ENCODE measurements around the gene ENTPD1. TPM values are rescaled to one million over a fixed set of nuclear protein-coding genes. Genes with fewer than 3 reads are reported as not detected.

ENTPD1 gene
- total and polyA plus RNA-seq, 9 of the 15 experiments (the other 6 are each of a cell fraction or from before 2014, with no cell fraction given) = 0.07 to 1.5 (median 0.37) TPM

DNA sequence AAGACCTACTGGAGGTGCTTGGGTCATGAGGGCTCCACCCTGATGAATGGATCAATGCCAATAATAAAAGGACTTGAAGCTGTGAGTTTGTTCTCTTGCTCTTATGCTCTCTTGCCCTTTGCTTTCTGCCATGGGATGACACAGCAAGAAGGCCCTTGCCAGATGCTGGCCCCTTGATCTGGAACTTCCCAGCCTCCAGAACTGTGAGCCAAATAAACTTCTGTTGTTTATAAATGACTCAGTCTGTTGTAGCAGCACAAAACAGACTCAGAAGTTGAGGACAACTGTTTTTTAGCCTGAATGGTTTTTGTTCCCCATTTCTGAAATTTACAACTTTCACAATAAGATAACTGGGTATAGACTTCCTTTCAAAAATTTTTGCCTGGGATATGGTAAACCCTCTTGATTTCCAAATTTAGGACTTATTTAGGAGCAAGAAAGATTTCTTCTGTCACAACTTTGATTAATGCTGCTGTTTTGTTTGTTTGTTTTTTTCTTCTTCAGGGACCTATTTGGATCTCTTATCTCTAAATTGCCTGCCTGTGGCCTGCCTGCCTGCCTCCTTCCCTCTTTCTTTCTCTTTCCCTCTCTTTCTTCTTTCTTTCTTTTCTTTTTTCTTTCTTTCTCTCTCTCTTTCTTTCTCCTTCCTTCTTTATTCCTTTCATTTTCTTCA lies 12.1 kb downstream of the ENTPD1 start:
- POLR2A ChIA-PET = interaction anchor here (1.3 kb wide), 1 partner anchor 9 kb away, joined by 3 read pairs; no protein-coding TSS in a partner anchor
- no peaks in the 10 kb centered on the region for H3K36me3 ChIP-seq (ENCODE audit: control insufficient read depth, insufficient read depth, low read length)
- no TSS peak for BruUV-seq (replicated peaks)
- H3K9me1 ChIP-seq (ENCODE audit: control insufficient read depth, insufficient read depth, low read length) = no peaks in the 10 kb centered on the region
- DNase-seq (ENCODE audit: extremely low read depth in 1 of 4, low spot score in 3 of 4) (no peak), FAIRE-seq (no peak), ATAC-seq (no peak)
- CTCF ChIA-PET (ENCODE audit: low intra/inter-chr PET ratio) = no interaction called here
- no peak overlapping the region for H3K4me3 ChIP-seq
- TF ChIP-seq ZBTB8A (IDR thresholded peaks at IDR 0.05; ENCODE audit: partially characterized antibody) (no peak), ZNF584 (CRISPR knock-in tag; IDR thresholded peaks at IDR 0.05; ENCODE audit: low read depth) (no peak), ZNF224 (CRISPR knock-in tag; IDR thresholded peaks at IDR 0.05) (no peak), MAFF (IDR thresholded peaks at IDR 0.05; ENCODE audit: low read length) (0 out of 2 replicates have a peak, but pooled peaks have one; percentile 2)
- TF ChIP-seq, protein P1, sequence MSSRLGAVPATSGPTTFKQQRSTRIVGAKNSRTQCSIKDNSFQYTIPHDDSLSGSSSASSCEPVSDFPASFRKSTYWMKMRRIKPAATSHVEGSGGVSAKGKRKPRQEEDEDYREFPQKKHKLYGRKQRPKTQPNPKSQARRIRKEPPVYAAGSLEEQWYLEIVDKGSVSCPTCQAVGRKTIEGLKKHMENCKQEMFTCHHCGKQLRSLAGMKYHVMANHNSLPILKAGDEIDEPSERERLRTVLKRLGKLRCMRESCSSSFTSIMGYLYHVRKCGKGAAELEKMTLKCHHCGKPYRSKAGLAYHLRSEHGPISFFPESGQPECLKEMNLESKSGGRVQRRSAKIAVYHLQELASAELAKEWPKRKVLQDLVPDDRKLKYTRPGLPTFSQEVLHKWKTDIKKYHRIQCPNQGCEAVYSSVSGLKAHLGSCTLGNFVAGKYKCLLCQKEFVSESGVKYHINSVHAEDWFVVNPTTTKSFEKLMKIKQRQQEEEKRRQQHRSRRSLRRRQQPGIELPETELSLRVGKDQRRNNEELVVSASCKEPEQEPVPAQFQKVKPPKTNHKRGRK (tag; IDR thresholded peaks at IDR 0.05) = peak; percentile 64
- H4K20me1 ChIP-seq (replicated peaks; ENCODE audit: control insufficient read depth, insufficient read depth, low read length) = no peaks in the 10 kb centered on the region
- no peak overlapping the region for H3K4me2 ChIP-seq (ENCODE audit: insufficient read depth, low read length)
- intact Hi-C loops (cut with micrococcal nuclease) = no loop called here
- H3K9me3 ChIP-seq (replicated peaks; ENCODE audit: control insufficient read depth, insufficient read depth, low read depth, low read length) = no peaks in the 10 kb centered on the region
- H2AFZ ChIP-seq (ENCODE audit: low read depth, low read length) = no peak overlapping the region
- no peak overlapping the region for H3K27ac ChIP-seq (ENCODE audit: extremely low read depth, low read depth, low read length)
- H3K4me1 ChIP-seq (replicated peaks in 1 of 2; ENCODE audit: control insufficient read depth in 2 of 2, insufficient read depth in 2 of 2, low read length in 2 of 2) = no peaks in the 10 kb centered on the region
- in situ Hi-C loops (cut with MboI) = no loop called here
- no peak overlapping the region for H3K9ac ChIP-seq (ENCODE audit: insufficient read depth in 1 of 2, low read depth in 2 of 2, low read length in 2 of 2)
- H3K27me3 ChIP-seq (ENCODE audit: control insufficient read depth in 2 of 2, insufficient read depth in 2 of 2, low read length in 2 of 2) = no peaks in the 10 kb centered on the region
- H3K79me2 ChIP-seq (ENCODE audit: control insufficient read depth, insufficient read depth, low read length) = no peaks in the 10 kb centered on the region

Measured in K562 (cell line).